ENCODE data around the gene CDK5RAP2.

The CDK5RAP2 gene

GRCh38 chr9:120542701-120543490, 37.1 kb downstream of the CDK5RAP2 start:
- no peak for TF ChIP-seq GATA3 (IDR thresholded peaks at IDR 0.05; ENCODE audit: low read depth, low read length)
- TF ChIP-seq GATA2 (IDR thresholded peaks at IDR 0.05; ENCODE audit: low read depth, low read length): no peak

DNA sequence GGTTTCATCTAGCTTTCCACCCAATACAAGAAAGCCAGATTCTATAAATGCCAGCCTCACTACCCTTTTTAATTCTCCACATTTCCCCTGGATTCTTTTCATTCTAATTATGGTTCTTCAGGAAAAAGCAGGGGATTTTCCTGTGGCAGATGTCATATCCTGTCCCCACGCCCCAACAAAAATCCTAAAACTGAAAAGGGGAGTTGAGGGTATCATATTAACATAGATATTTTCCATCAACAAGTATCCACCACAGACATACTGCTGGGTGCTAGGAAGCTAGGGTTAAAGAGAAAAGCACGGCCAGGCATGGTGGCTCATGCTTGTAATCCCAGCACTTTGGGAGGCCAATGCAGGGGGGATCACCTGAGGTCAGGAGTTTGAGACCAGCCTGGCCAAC, 38.0 kb downstream of the CDK5RAP2 start:
- no peak for TF ChIP-seq GATA2 (IDR thresholded peaks at IDR 0.05; ENCODE audit: low read depth, low read length)
- no peak for TF ChIP-seq GATA3 (IDR thresholded peaks at IDR 0.05; ENCODE audit: low read depth, low read length)

DNA sequence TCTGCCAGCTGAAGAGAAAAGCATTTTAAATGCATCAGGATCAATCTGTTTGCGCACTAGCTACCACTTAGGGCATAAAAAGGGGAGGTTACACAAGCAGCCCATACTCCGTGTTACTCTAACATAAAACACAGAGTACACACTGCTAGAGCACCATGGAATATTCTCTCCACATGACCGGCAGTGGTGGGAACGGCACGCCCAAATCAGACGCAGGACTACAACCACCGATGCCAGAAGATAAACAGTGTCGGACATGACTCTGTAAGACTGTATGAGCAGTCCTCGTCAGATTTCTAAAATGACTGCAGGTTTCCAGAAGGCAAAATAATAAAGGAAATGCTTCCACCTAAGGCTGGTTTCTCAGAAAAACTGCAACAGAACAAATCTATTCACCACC, 40.0 kb downstream of the CDK5RAP2 start:
- TF ChIP-seq GATA2 (IDR thresholded peaks at IDR 0.05; ENCODE audit: low read depth, low read length): no peak
- TF ChIP-seq GATA3 (IDR thresholded peaks at IDR 0.05; ENCODE audit: low read depth, low read length): no peak

- TF ChIP-seq GATA3 (IDR thresholded peaks at IDR 0.05; ENCODE audit: low read depth, low read length) (no peak), GATA2 (IDR thresholded peaks at IDR 0.05; ENCODE audit: low read depth, low read length) (no peak)
Observed at GRCh38 chr9:120538339-120538738, 41.6 kb downstream of the CDK5RAP2 start.

- TF ChIP-seq GATA2 (IDR thresholded peaks at IDR 0.05; ENCODE audit: low read depth, low read length) (no peak), GATA3 (IDR thresholded peaks at IDR 0.05; ENCODE audit: low read depth, low read length) (no peak)
Observed at GRCh38 chr9:120536949-120537640, 42.9 kb downstream of the CDK5RAP2 start.

GRCh38 chr9:120536094-120536493, 43.9 kb downstream of the CDK5RAP2 start:
- TF ChIP-seq GATA2 (IDR thresholded peaks at IDR 0.05; ENCODE audit: low read depth, low read length): no peak
- no peak for TF ChIP-seq GATA3 (IDR thresholded peaks at IDR 0.05; ENCODE audit: low read depth, low read length)

- TF ChIP-seq GATA3 (IDR thresholded peaks at IDR 0.05; ENCODE audit: low read depth, low read length) (no peak), GATA2 (IDR thresholded peaks at IDR 0.05; ENCODE audit: low read depth, low read length) (no peak)
Observed at GRCh38 chr9:120534266-120534665, 45.7 kb downstream of the CDK5RAP2 start.

- TF ChIP-seq GATA3 (IDR thresholded peaks at IDR 0.05; ENCODE audit: low read depth, low read length) (no peak), GATA2 (IDR thresholded peaks at IDR 0.05; ENCODE audit: low read depth, low read length) (no peak)
Observed at GRCh38 chr9:120532891-120533290, 47.1 kb downstream of the CDK5RAP2 start.

DNA sequence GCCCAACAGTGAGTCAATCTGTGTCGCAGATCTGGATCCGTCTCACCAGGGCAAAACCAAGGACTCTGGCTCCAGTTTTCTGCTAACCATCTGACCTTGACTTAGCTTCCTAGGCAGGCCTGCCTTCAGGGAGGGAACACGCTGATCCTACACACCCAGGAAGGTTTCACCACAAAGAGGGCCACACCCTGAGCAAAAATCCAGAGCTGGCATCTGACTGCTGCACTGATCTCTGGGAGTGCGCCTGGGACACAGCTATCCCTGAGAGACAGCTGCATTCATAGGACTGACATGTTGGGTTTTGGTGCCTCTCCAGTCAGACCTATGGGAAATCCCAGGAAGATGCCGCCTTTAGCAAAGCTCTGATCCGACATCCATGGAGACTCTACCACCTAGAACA, 47.5 kb downstream of the CDK5RAP2 start:
- TF ChIP-seq GATA2 (IDR thresholded peaks at IDR 0.05; ENCODE audit: low read depth, low read length) (no peak), GATA3 (IDR thresholded peaks at IDR 0.05; ENCODE audit: low read depth, low read length) (no peak)

GRCh38 chr9:120531683-120532300, 48.2 kb downstream of the CDK5RAP2 start:
- no peak for TF ChIP-seq GATA3 (IDR thresholded peaks at IDR 0.05; ENCODE audit: low read depth, low read length)
- no peak for TF ChIP-seq GATA2 (IDR thresholded peaks at IDR 0.05; ENCODE audit: low read depth, low read length)

DNA sequence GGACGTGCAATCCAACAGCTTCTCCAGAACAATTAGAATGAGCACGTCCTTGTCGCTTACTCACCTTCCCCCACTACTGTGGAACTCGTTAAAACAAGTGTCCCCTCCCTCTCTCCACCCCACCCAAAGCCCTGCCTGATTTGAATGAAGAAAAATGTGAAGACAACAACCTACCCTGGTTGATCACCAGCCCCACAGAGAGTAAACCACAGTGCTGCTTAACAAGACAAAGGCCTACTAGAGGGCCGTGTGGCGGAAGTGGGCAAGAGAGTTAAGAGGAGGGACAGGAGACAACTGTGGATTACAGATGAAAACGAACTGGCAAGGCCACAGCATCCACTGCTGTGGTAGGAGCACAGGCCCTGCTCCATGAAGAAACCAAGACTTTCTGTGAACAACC, 51.1 kb downstream of the CDK5RAP2 start:
- TF ChIP-seq GATA3 (IDR thresholded peaks at IDR 0.05; ENCODE audit: low read depth, low read length) (no peak), GATA2 (IDR thresholded peaks at IDR 0.05; ENCODE audit: low read depth, low read length) (no peak)

DNA sequence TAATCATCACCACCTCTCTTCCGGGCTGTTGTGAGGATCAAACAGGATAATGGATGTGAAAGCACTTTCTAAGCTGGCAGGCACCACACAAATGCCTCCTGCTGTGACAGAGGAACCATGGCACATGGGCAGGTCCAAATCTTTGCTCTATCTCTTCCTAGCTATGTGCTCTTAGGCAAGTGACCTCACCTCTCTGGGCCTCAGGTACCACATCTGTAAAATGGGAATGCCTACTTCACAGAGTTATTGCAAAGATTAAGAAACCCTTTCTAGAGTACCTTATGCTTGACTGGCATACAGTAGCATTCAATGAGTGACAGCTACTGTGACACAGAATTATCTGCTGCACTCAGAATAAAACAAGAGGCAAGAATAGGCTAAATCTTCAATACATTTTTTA, 51.6 kb downstream of the CDK5RAP2 start:
- TF ChIP-seq GATA3 (IDR thresholded peaks at IDR 0.05; ENCODE audit: low read depth, low read length): no peak
- no peak for TF ChIP-seq GATA2 (IDR thresholded peaks at IDR 0.05; ENCODE audit: low read depth, low read length)

DNA sequence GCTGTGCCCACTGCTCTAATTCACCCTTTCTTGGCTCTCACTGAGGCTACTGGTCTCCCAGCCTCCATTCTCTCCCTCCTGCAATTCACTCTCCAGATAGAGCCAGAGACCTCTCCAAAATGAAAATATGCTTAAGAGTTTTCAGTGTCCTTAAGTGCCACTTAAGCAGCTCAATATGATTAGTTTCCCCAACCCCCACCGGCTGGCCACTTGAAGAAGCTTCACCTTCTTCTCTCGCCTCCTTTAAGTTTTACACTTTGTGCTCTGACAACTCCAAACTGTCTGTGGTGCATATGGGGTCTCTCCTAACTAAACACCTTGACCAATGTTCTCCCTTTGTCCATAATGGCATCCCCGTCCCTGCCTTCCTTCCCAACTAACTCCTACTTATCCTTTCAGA, 53.4 kb downstream of the CDK5RAP2 start:
- TF ChIP-seq GATA2 (IDR thresholded peaks at IDR 0.05; ENCODE audit: low read depth, low read length): no peak
- TF ChIP-seq GATA3 (IDR thresholded peaks at IDR 0.05; ENCODE audit: low read depth, low read length): no peak

GRCh38 chr9:120524863-120525262, 55.1 kb downstream of the CDK5RAP2 start:
- TF ChIP-seq GATA3 (IDR thresholded peaks at IDR 0.05; ENCODE audit: low read depth, low read length) (no peak), GATA2 (IDR thresholded peaks at IDR 0.05; ENCODE audit: low read depth, low read length) (no peak)

DNA sequence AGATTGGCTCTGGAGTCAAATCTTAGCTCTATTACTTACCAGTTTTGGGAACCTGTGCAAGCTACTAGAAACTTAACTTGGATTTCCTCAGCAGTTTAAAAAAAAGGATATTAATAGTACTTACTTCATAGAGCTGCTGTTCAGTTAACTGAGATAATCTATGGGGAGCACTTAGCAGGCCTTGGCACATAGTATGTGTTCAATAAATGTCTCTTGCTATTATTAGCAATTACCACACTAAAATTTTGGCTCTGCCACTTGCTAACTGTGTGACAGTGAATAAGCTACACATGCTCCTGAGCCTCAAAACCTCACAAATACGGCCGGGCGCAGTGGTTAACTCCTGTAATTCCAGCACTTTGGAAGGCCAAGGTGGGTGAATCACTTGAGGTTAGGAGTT, 55.9 kb downstream of the CDK5RAP2 start:
- no peak for TF ChIP-seq GATA3 (IDR thresholded peaks at IDR 0.05; ENCODE audit: low read depth, low read length)
- no peak for TF ChIP-seq GATA2 (IDR thresholded peaks at IDR 0.05; ENCODE audit: low read depth, low read length)

Data from SH-SY5Y (cell line).